HG02973 (cell line): ENCODE data around the gene SSH2.

Source experiments
- ATAC-seq: cut with Tn5 transposase; IDR thresholded peaks from one replicate; pipeline ENCODE4 v1.9.1; 2021; ENCODE audit warnings: moderate library complexity; ENCODE audit not compliant: unreplicated experiment

The SSH2 gene

GRCh38 chr17:29582772-29583171 is 347.3 kb downstream of the SSH2 start:
- ATAC-seq = no peak

DNA sequence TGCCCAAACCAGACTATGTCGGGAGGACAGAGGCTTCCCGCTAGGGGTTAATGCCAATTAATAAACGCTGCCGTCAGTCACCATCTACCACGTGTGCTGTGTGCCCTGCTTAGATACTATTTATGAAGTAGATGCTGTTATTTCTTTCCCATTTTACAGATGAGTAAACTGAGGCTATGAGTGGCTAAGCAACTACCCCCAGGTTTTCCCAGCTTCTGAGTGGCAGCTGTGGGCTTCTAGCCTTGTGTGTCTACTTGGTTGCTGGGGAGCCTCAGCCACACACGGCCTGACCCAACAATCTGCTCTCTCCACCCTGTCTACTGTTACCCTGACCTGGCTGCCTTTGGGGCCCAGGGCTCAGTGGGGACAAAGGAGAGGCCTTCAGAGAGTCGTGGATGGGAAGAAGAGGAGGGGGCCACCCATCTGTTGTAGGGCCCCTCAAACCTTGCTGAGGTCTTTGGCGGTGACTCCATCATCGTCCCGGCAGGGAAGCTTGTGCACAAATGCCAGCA is 347.7 kb downstream of the SSH2 start:
- ATAC-seq = no peak

DNA sequence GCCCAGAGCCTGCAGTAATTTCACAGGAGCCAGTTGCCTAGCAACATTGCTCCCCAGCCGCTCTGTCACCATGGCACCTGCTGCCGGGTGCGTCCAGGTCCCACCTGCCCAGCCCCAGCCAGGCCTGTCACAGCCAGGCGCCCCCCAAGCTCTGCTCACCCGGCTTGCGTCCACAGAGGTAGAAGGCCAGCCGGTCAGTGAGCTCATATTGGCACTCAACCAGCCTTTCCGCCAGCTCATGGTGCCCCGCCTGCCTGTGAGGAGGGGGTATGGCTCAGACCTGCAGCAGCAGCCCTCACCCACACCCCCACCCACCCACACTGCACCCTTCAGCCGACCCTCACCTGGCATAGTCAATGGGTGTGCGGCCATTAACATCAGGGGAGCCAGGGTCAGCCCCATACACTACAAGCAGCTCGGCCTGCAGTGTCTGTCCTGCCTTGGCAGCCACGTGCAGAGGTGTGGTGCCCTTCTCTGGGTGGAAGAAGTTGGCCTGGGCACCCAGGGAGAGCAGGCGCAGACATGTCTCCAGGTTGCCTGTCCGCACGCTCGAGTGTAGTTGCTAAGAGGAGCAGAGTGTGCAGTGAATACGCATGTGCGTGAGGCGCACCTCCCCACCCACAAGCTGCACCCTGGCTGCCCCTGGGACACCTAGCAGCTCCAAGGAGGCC is 348.3 kb downstream of the SSH2 start:
- ATAC-seq = no peak

GRCh38 chr17:29579866-29580771 is 349.9 kb downstream of the SSH2 start:
- ATAC-seq = peak; percentile 60

GRCh38 chr17:29578626-29579485 is 351.2 kb downstream of the SSH2 start:
- ATAC-seq = no peak

DNA sequence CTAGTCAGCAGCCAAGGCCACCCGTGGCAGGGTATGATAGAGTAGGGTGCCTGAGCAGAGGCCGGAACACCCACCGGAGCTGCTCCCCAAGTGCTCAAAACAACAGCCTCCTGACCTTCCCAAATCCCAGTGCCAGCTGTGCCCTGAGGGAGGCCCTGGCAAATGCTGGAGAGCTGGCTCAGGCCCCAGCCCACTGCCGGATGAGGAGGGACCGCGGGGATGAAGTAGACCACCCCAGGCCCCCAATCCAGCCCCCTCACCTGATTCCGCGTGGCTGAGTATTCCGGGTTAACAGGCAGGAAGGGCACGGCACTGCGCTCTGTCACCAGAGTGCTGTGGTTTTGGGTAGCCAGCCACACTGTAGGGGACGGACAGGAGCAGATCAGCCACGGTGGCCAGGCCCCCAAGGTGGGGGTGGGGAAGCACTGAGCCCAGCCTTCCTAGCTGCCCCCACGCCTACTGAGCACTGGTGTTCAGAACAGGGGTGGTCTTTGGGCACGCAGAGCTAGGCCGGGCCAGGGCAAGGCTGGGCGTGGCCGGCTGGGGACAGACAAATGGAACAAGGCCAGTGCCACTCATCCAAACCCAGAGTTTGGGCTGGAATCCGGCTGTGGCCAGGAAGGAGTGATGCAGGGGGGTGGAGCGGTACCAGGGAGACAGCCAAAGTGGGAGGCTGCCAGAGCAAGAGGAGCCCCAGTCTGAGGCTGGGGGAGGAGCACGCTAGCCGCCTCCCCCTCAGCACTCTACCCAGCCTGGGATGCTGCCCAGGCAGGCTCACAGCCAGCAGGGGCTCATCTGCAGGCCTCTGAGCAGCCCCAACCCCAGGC is 352.4 kb downstream of the SSH2 start:
- ATAC-seq = no peak

- ATAC-seq = no peak
These were observed 353.0 kb downstream of the SSH2 start for GRCh38 chr17:29577001-29577370.

GRCh38 chr17:29576214-29577000 is 353.6 kb downstream of the SSH2 start:
- ATAC-seq = no peak
